Upper lobe of left lung (tissue), 4 donors: Measurements from ENCODE around the gene HTRA1.

Source experiments
- CTCF ChIP-seq, 6 experiments: fragments of 450-650 bp in 4 of 6; fragments of 200-600 bp in 2 of 6; sonication (generic) in 2 of 6; IDR thresholded peaks; one replicate each; pipeline ENCODE4 v1.5.1; 2016 to 2019; ENCODE audit warnings: antibody characterized with exemption in 6 of 6
- EP300 ChIP-seq, 4 donors: sonication (generic); formaldehyde crosslinking; IDR thresholded peaks; one replicate each; pipeline ENCODE4 v1.5.1; 2017; ENCODE audit warnings: antibody characterized with exemption in 4 of 4, control low read depth in 2 of 4
- POLR2A ChIP-seq, 4 donors: fragments of 450-650 bp; IDR thresholded peaks; one replicate each; pipeline ENCODE4 v1.5.1; 2016 to 2017; ENCODE audit warnings: antibody characterized with exemption in 4 of 4, mild to moderate bottlenecking in 2 of 4

GRCh38 chr10:122478971-122479370 is 17.6 kb downstream of the HTRA1 start:
- no peak for TF ChIP-seq POLR2A (IDR thresholded peaks at IDR 0.05)
- TF ChIP-seq CTCF (IDR thresholded peaks at IDR 0.05) = no peak
- no peak for TF ChIP-seq EP300 (IDR thresholded peaks at IDR 0.05)
